ENCODE data around the gene C6orf89.

DNA sequence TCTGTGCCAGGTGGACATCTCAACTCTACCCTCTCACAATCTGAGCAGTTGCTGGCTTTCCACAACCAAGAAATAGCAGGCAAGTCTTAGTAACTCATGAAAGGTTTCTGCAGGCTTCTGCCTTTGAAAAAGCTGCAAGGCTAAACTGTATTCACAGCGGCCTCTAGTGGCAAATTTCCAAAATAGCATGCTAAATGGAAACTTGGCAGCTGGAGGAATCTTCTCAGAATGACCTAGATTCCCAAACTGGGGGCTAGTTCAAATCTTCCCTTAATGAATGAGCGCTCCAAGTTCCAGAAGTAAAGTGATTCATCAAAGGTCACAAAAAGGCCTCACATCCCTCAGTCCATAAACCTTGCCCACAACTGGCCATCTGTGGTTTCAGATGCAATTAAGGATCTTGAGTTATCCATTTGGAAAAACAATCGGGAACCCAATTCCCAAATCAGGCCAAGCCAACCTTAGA, 34.6 kb upstream of the C6orf89 start:
- TF ChIP-seq POLR2AphosphoS5 (IDR thresholded peaks at IDR 0.05) (peak in 2 of 3 donors; percentile 6 to 37), CTCF (IDR thresholded peaks at IDR 0.05) (peak; percentile 64 to 81 (median 71)), POLR2A (IDR thresholded peaks at IDR 0.05) (no peak)
